GM23338 (cell line): ENCODE measurements around the gene CIDEB. TPM values are rescaled to one million over a fixed set of nuclear protein-coding genes. Genes with fewer than 3 reads are reported as not detected.

ENCODE experiments used
- ZNF462 ChIP-seq: fragments of 250-450 bp; sonication (Bioruptor Pico); IDR thresholded peaks from 2 replicates; pipeline ENCODE4 v1.5.0; 2020; ENCODE audit warnings: mild to moderate bottlenecking, moderate library complexity
- polyA plus RNA-seq: library from polyadenylated mRNA; unstranded; fragments of >200 nt; fragmentation: Nextera tagmentation; extraction: Ambion mirVana; gene quantifications from 2 replicates; pipeline ENCODE4 v1.2.1, GENCODE V29; 2016
- small RNA-seq: library from RNA; depleted of rRNA; stranded (forward); fragments of <200 nt; gene quantifications from one replicate; pipeline ENCODE3, GENCODE V24; 2014; ENCODE audit warnings: low replicate concordance
- total RNA-seq: library from RNA; depleted of rRNA; stranded (reverse); fragments of >200 nt; shearing (Covaris generic); gene quantifications from 2 replicates; pipeline ENCODE4 v1.2.3, GENCODE V29; 2014; rRNA removed

CIDEB gene
- total and polyA plus RNA-seq, 2 experiments from 2014 or later = 3.4 to 4.6 TPM

GRCh38 chr14:24255438-24255837, 52.3 kb downstream of the CIDEB start (continued):
- no peak for TF ChIP-seq ZNF462 (CRISPR knock-in tag)

Small RNA genes within 50 kb of the gene (small RNA-seq; reads per million reads assigned to genes)
- not detected for gene RF00026

Other genes starting within 250 kb of the CIDEB start
Only the 30 nearest of the 33 such genes appear.
- gene DCAF11, start 193.2 kb downstream of the CIDEB start, total RNA-seq = 78.7 and 93.2 TPM in 2 replicates
- 18.6 and 19.0 TPM in 2 replicates for gene DCAF11, start 193.2 kb downstream of the CIDEB start, polyA plus RNA-seq
- 2.2 and 5.2 TPM in 2 replicates for gene NRL, start 193.0 kb downstream of the CIDEB start, total RNA-seq
- 1.4 and 1.8 TPM in 2 replicates for gene NRL, start 193.0 kb downstream of the CIDEB start, polyA plus RNA-seq
- gene FITM1, start 177.3 kb downstream of the CIDEB start, total RNA-seq = not detected in 2 replicates
- gene FITM1, start 177.3 kb downstream of the CIDEB start, polyA plus RNA-seq = 0.53 and 0.57 TPM in 2 replicates
- gene PSME1, start 171.8 kb downstream of the CIDEB start, total RNA-seq = 53.9 and 61.1 TPM in 2 replicates
- 215 and 220 TPM in 2 replicates for gene PSME1, start 171.8 kb downstream of the CIDEB start, polyA plus RNA-seq
- 20.1 and 30.0 TPM in 2 replicates for gene EMC9, start 166.4 kb downstream of the CIDEB start, total RNA-seq
- 64.2 and 64.9 TPM in 2 replicates for gene EMC9, start 166.4 kb downstream of the CIDEB start, polyA plus RNA-seq
- 54.0 and 59.9 TPM in 2 replicates for gene PSME2, start 161.4 kb downstream of the CIDEB start, total RNA-seq
- 246 and 259 TPM in 2 replicates for gene PSME2, start 161.4 kb downstream of the CIDEB start, polyA plus RNA-seq
- gene RNF31, start 160.5 kb downstream of the CIDEB start, total RNA-seq = 54.8 and 86.4 TPM in 2 replicates
- 84.1 and 87.4 TPM in 2 replicates for gene RNF31, start 160.5 kb downstream of the CIDEB start, polyA plus RNA-seq
- gene IRF9, start 146.7 kb downstream of the CIDEB start, total RNA-seq = 8.2 and 9.2 TPM in 2 replicates
- 8.4 and 11.1 TPM in 2 replicates for gene IRF9, start 146.7 kb downstream of the CIDEB start, polyA plus RNA-seq
- 23.6 and 25.7 TPM in 2 replicates for gene REC8, start 135.9 kb downstream of the CIDEB start, total RNA-seq
- 36.8 and 38.8 TPM in 2 replicates for gene REC8, start 135.9 kb downstream of the CIDEB start, polyA plus RNA-seq
- gene IPO4, start 119.2 kb downstream of the CIDEB start, total RNA-seq = 84.2 and 105 TPM in 2 replicates
- gene IPO4, start 119.2 kb downstream of the CIDEB start, polyA plus RNA-seq = 34.2 and 34.3 TPM in 2 replicates
- 25.6 and 27.5 TPM in 2 replicates for gene TM9SF1, start 112.5 kb downstream of the CIDEB start, total RNA-seq
- 10.7 and 12.6 TPM in 2 replicates for gene TM9SF1, start 112.5 kb downstream of the CIDEB start, polyA plus RNA-seq
- 0.66 and 1.0 TPM in 2 replicates for gene TSSK4, start 102.3 kb downstream of the CIDEB start, total RNA-seq
- 0.70 and 0.84 TPM in 2 replicates for gene TSSK4, start 102.3 kb downstream of the CIDEB start, polyA plus RNA-seq
- 10.6 and 19.3 TPM in 2 replicates for gene CHMP4A, start 94.5 kb downstream of the CIDEB start, total RNA-seq
- gene CHMP4A, start 94.5 kb downstream of the CIDEB start, polyA plus RNA-seq = 30.1 and 36.9 TPM in 2 replicates
- gene MDP1, start 91.9 kb downstream of the CIDEB start, total RNA-seq = 9.6 and 9.8 TPM in 2 replicates
- 24.7 and 31.1 TPM in 2 replicates for gene MDP1, start 91.9 kb downstream of the CIDEB start, polyA plus RNA-seq
- gene NEDD8, start 75.6 kb downstream of the CIDEB start, total RNA-seq = 130 and 172 TPM in 2 replicates
- gene NEDD8, start 75.6 kb downstream of the CIDEB start, polyA plus RNA-seq = 401 and 418 TPM in 2 replicates
- 60.6 and 67.0 TPM in 2 replicates for gene GMPR2, start 75.0 kb downstream of the CIDEB start, total RNA-seq
- 70.6 TPM in 2 replicates for gene GMPR2, start 75.0 kb downstream of the CIDEB start, polyA plus RNA-seq
- 24.6 and 36.0 TPM in 2 replicates for gene TINF2, start 65.4 kb downstream of the CIDEB start, total RNA-seq
- gene TINF2, start 65.4 kb downstream of the CIDEB start, polyA plus RNA-seq = 22.0 and 24.1 TPM in 2 replicates
- gene TGM1, start 44.8 kb downstream of the CIDEB start, total RNA-seq = 0.39 and 0.63 TPM in 2 replicates
- 0.31 and 0.42 TPM in 2 replicates for gene TGM1, start 44.8 kb downstream of the CIDEB start, polyA plus RNA-seq
- 18.8 and 20.7 TPM in 2 replicates for gene RABGGTA, start 36.4 kb downstream of the CIDEB start, total RNA-seq
- gene RABGGTA, start 36.4 kb downstream of the CIDEB start, polyA plus RNA-seq = 17.6 and 25.2 TPM in 2 replicates
- gene DHRS1, start 8.2 kb downstream of the CIDEB start, total RNA-seq = 15.4 and 22.7 TPM in 2 replicates
- 15.0 and 15.4 TPM in 2 replicates for gene DHRS1, start 8.2 kb downstream of the CIDEB start, polyA plus RNA-seq
- gene NOP9, start 8.1 kb downstream of the CIDEB start, total RNA-seq = 32.4 and 32.8 TPM in 2 replicates
- gene NOP9, start 8.1 kb downstream of the CIDEB start, polyA plus RNA-seq = 7.9 and 8.2 TPM in 2 replicates
- gene LTB4R2, start 2.2 kb upstream of the CIDEB start, total RNA-seq = 6.4 and 12.6 TPM in 2 replicates
- gene LTB4R2, start 2.2 kb upstream of the CIDEB start, polyA plus RNA-seq = 0.40 and 0.47 TPM in 2 replicates
- gene LTB4R, start 3.5 kb upstream of the CIDEB start, total RNA-seq = 4.7 and 7.9 TPM in 2 replicates
- 2.1 TPM in 2 replicates for gene LTB4R, start 3.5 kb upstream of the CIDEB start, polyA plus RNA-seq
- 0.10 and 1.5 TPM in 2 replicates for gene ADCY4, start 27.1 kb upstream of the CIDEB start, total RNA-seq
- 0.40 and 0.68 TPM in 2 replicates for gene ADCY4, start 27.1 kb upstream of the CIDEB start, polyA plus RNA-seq
- gene RIPK3, start 32.0 kb upstream of the CIDEB start, total RNA-seq = 0.16 and 1.5 TPM in 2 replicates
- gene RIPK3, start 32.0 kb upstream of the CIDEB start, polyA plus RNA-seq = 0.31 and 0.32 TPM in 2 replicates
- gene NFATC4, start 60.2 kb upstream of the CIDEB start, total RNA-seq = 20.7 and 26.6 TPM in 2 replicates
- 16.7 and 20.9 TPM in 2 replicates for gene NFATC4, start 60.2 kb upstream of the CIDEB start, polyA plus RNA-seq
- gene NYNRIN, start 91.0 kb upstream of the CIDEB start, total RNA-seq = 17.5 and 20.0 TPM in 2 replicates
- gene NYNRIN, start 91.0 kb upstream of the CIDEB start, polyA plus RNA-seq = 3.1 TPM in 2 replicates
- 0.07 TPM in 1 of 2 replicates, not detected in the other for gene CBLN3, start 121.7 kb upstream of the CIDEB start, total RNA-seq
- gene CBLN3, start 121.7 kb upstream of the CIDEB start, polyA plus RNA-seq = 0.19 and 0.23 TPM in 2 replicates
- 21.9 and 28.1 TPM in 2 replicates for gene KHNYN, start 122.0 kb upstream of the CIDEB start, total RNA-seq
- gene KHNYN, start 122.0 kb upstream of the CIDEB start, polyA plus RNA-seq = 2.1 and 2.7 TPM in 2 replicates
- 9.0 and 22.9 TPM in 2 replicates for gene SDR39U1, start 134.8 kb upstream of the CIDEB start, total RNA-seq
- 60.6 and 66.5 TPM in 2 replicates for gene SDR39U1, start 134.8 kb upstream of the CIDEB start, polyA plus RNA-seq